ENCODE data around the gene ATP6V0E1.

Gene ATP6V0E1

DNA sequence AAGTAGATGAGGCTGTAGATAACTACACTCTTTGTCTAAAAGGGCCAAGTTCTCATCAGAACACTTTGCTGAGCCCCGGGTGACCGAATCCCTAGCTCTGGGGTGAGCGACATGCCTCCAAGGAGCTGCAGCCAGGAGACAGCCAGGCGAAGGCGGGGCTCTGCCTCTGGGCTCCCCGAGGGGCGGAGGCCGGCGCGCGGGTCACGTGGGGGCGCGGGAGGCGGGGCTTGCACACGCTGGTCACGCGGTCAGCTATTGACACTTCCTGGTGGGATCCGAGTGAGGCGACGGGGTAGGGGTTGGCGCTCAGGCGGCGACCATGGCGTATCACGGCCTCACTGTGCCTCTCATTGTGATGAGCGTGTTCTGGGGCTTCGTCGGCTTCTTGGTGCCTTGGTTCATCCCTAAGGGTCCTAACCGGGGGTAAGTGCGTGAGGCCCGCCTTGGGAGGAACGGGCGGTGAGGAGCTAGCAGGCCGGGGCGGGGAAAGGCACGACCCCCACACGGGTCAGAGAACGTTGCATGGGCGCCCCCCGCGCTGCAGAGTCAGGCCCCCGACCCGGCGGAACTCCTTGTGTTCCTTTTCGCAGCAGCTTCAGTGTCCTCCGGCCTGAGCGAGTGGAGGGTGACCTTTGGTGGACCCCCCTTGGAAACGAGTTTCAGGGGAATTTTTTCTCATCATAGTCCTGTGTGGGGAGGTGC, at the start of gene ATP6V0E1:
Gene ATP6V0E1, plus strand, starts transcription at position 230 of the 702 bp plus-strand sequence. Its CDS starts 90 bp downstream, at position 320.
- DNase-seq, result peak; percentile 99

GRCh38 chr5:172935096-172935495, 48.5 kb upstream of the ATP6V0E1 start:
- DNase-seq, result no peak

DNA sequence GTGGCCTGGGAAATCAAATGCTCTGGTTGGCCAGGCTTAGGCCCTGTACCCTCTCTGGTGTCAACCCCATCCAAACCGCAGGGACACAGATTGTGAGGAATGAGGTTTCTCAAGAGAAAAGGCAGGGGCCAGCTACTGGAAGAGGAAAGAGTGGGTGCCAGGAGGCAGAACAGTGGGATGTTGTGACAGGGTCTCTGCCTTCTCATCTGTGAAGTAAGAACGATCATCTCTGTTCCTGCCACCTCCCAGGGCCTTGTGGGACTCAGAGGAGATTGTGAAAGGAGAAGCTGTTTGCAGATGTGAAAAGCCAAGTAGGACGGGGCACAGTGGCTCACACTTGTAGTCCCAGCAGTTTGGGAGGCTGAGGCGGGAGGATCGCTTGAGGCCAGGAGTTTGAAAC, 47.2 kb upstream of the ATP6V0E1 start:
- no peak for DNase-seq

DNA sequence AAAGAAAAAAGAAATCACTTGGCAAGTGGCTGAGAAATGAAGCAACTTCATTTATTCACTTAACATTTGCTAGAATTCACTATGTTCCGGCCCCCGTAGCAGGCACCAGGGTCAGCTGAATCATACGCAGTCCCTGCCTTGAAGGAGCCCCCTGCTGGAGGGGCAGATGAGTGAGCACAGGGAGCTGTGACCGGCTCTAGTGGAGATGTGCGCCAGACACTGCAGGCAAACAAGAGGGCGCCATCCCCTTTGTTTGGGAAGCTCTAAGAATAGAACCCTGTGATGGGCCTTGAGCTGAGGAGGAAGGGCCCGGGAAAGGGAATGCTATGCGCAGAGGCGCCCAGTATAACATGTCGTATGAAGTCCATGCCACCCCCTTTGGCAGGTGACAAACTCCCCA, 44.5 kb upstream of the ATP6V0E1 start:
- DNase-seq, result no peak

- DNase-seq, result no peak
These were observed 43.8 kb upstream of the ATP6V0E1 start for GRCh38 chr5:172939611-172940267.

DNA sequence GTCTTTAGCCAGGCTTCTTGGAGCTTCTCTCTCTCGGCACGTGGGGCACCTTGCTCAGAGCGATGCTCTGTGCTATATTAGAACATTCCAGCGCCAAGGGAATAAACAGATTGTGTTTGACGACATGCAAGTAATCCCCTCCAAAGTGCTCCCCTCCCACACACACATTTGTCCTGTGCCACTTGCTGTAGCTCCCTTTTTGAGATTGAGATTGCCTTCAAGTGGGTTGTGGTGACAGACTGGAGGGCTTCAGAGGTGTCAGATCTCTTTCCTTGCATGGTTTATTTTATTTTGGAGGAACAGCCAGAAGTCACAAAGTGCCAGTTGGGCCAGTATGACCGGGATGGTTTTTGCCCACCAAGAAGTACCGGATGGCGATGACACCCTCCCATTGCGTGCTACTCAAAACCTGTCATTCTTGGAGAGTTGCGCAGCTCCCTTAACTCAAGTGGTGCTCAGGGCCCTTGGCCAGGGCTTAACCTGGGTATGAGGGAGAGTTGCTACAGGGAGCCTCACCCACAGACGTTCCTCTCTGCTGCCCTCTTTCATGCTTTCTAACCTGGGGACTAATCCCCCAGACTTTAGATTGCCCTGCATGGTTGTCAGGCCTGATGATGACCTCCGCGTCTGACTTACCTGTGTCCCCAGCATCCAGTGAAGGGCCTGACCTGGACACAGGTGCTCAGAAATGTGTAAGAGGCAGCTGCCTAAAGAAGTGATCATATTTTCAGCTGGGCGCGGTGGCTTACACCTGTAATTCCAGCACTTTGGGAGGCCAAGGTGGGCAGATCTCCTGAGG, 43.1 kb upstream of the ATP6V0E1 start:
- no peak for DNase-seq

DNA sequence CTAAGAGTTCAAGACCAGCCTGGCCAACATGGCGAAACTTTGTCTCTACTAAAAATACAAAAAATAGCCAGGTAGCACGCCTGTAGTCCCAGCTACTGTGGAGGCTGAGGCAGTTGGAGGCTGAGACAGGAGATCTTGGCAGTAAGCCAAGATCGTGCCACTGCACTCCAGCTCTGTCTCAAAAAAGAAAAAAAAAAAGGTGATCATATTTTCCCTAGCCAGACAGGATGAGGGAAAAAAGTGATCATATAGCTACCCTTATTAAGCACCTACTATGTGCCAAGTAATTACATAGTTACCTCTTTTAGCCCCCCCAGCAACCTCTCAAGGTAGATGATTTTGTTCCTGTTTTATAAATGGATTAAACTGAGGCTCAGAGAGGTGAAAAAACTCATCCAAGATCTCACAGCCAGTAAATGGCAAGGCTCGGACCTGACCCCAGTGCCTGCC, 42.5 kb upstream of the ATP6V0E1 start:
- no peak for DNase-seq

- DNase-seq, result no peak
These were observed 41.0 kb upstream of the ATP6V0E1 start for GRCh38 chr5:172942556-172942955.

DNA sequence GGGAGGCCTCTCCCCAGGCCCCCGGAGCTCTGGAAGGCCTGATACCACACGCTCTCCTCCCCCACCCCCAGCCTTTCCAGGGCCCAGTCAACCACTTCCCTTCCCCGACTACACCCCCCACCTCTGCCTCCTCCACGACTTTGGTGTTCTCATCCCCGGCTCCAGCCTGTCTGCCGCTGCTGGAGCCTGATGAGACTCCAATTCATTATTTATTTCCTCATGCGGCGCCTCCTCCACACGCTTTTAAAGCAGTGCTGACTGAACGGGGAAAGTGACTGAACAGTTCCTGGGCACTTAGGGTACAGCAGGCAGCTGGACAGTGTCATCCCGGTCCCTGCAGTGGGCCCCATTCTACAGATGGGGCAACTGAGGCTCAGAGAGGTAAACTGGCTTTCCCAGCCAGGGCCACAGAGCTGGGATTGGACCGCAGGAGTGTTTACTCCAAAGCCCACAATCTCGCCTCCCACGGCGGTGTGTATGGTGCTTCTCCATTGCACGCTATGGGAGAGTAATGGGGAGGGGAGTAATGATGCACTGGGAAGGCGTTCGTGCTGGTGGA, 40.2 kb upstream of the ATP6V0E1 start:
- DNase-seq, result no peak

GRCh38 chr5:172943906-172944305, 39.7 kb upstream of the ATP6V0E1 start:
- no peak for DNase-seq

DNA sequence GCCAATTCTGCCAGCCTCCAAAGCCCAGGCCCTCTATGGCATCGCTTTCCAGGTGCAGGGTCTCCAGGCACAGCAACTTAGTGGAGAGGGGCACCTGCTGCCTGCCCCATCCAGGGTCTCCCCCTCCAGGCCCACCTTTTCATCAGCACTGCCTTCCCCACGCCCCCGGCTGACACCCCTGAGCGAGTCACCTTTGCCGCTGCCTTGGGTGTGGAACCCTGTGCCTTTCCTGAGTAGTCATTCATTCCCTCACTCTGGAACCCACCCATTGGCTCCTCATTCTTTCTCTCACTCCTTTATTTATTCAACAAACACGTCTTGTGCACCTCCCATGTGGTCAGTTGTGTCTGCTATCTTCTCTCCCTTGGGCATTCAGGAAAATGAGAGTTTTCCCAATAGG, 38.8 kb upstream of the ATP6V0E1 start:
- DNase-seq, result no peak

GRCh38 chr5:172945151-172945550, 38.4 kb upstream of the ATP6V0E1 start:
- no peak for DNase-seq

DNA sequence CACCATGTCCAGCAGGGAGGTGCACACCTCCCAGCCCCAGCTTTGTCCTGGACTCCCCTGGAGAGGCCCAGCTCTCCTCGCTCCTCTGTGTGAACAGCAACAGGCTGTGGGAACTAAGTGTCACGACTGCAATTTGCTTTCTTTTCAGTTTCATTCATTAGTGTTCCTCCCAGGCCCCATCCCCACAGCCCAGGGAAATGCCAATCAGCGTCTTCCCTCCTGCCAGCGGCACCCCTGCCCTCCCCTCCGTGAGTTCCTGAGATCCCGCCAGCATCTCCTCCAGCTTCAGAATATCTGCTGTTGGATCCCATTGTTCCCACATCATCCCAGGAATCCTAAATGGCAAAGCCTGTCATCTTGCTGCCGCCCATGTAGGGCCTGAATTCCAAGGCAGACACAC, 37.4 kb upstream of the ATP6V0E1 start:
- DNase-seq, result no peak

- DNase-seq, result no peak
These were observed 34.1 kb upstream of the ATP6V0E1 start for GRCh38 chr5:172949426-172949825.

- DNase-seq, result no peak
These were observed 33.2 kb upstream of the ATP6V0E1 start for GRCh38 chr5:172950176-172950965.

GRCh38 chr5:172951371-172952033, 32.1 kb upstream of the ATP6V0E1 start:
- no peak for DNase-seq

- no peak for DNase-seq
These were observed 31.5 kb upstream of the ATP6V0E1 start for GRCh38 chr5:172952034-172952511.

DNA sequence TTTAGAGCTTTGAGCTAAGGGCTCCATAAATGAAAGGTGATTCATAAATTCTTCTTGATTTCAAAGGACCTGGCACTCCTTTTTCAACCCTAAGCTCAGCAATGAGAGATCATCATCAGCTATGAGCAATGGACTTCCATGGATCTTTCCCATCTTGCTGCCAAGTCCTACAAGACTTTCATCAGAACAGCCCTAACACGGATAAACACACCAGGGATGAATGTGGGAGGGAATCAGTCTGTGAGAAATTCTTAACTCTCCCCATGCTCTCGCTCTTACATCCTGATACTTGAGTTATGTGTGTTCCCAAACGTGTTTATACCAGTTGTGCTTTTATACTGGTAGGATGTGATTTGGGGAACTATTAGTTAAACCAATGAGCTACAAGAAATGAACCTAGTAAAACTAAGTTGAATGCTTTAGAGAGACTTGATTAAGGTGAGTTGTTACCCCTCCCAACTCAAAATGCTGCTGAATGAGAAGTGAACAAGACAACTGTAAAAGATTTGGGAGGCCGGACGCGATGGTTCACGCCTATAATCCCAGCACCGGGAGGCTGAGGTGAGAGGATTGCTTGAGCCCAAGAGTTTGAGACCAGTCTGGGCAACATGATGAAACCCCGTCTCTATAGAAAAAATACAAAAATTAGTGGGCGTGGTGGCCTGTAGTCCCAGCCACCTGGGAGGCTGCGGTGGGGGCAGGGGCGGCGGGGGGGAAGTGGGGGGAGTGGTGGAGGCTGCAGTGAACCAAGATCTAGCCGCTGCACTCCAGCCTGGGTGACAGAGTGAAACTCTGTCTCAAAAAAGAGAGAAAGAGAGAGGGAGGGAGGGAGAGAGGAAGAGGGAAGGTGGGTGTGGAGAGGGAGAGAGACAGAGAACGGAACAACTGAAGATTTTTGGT, 29.5 kb upstream of the ATP6V0E1 start:
- DNase-seq, result no peak

DNA sequence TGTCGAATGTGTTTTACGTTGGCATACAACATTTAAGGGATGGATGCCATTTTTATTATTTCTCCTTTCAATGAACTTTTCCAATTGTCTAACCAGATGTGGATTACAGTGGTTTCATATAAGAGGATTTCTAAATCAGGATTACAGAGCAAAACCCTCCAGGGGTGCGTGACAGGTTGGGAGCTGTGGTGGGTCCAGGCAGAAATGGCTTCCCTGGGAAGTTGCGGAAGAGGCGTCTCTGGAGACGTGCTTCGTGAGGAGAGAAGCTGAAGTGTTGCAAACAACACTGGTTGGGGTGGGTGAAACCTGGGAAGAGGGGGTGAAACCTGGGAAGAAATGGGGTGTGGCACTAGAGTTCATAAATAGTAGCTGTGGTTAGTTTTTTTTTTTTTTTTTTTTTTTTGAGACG, 28.8 kb upstream of the ATP6V0E1 start:
- DNase-seq, result no peak

GRCh38 chr5:172956228-172956627, 27.3 kb upstream of the ATP6V0E1 start:
- no peak for DNase-seq

DNA sequence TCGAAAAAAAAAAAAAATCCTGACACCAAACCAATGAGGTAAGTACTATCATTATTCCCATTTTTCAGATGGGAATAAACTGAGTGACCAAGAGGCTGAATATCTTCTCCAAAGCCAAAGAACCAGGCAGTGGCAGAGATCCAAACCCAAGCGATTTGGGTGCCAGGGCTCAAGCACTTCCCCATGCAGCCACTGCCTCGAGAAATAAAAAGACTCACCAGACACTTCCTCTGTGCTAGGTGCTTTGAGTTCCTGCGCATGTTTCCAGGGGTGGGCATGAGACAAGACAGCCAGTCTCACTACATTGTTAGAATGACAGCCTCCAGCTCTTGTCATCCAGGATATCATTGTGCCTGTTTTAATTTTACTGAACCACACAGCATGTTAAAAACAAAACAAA, 26.6 kb upstream of the ATP6V0E1 start:
- DNase-seq, result no peak

All from activated CD8-positive, alpha-beta memory T cell treated with anti-CD3 and anti-CD28 coated beads for 24 hours (primary cell).